ENCODE measurements around the gene TMCO4. TPM values are rescaled to one million over a fixed set of nuclear protein-coding genes. Genes with fewer than 3 reads are reported as not detected.
A peak's percentile ranks its signal among the peaks of the same experiment; 100 is the strongest.

TMCO4 gene
- total RNA-seq, 1 donor from 2014 or later: 5.8 TPM

- DNase-seq: no peak
Observed at GRCh38 chr1:19775317-19775716, 24.4 kb downstream of the TMCO4 start.

- no peak for DNase-seq
Observed at GRCh38 chr1:19774180-19774785, 25.4 kb downstream of the TMCO4 start.

- no peak for DNase-seq
Observed at GRCh38 chr1:19773485-19773884, 26.2 kb downstream of the TMCO4 start.

GRCh38 chr1:19772053-19772452 is 27.7 kb downstream of the TMCO4 start:
- DNase-seq: no peak

- no peak for DNase-seq
Observed at GRCh38 chr1:19771350-19771749, 28.4 kb downstream of the TMCO4 start.

- DNase-seq: no peak
Observed at GRCh38 chr1:19770436-19771190, 29.1 kb downstream of the TMCO4 start.

- DNase-seq: no peak
Observed at GRCh38 chr1:19769211-19769932, 30.3 kb downstream of the TMCO4 start.

- DNase-seq: no peak
Observed at GRCh38 chr1:19768353-19769210, 31.1 kb downstream of the TMCO4 start.

- peak; percentile 3 for DNase-seq
Observed at GRCh38 chr1:19765623-19766022, 34.1 kb downstream of the TMCO4 start.

GRCh38 chr1:19764848-19765247 is 34.9 kb downstream of the TMCO4 start:
- DNase-seq: no peak

- DNase-seq: peak; percentile 13
Observed at GRCh38 chr1:19762175-19762779, 37.4 kb downstream of the TMCO4 start.

GRCh38 chr1:19759740-19760089 is 40.0 kb downstream of the TMCO4 start:
- DNase-seq: no peak

- DNase-seq: no peak
Observed at GRCh38 chr1:19758227-19758830, 41.4 kb downstream of the TMCO4 start.

GRCh38 chr1:19757641-19758040 is 42.1 kb downstream of the TMCO4 start:
- DNase-seq: no peak

GRCh38 chr1:19756480-19756879 is 43.2 kb downstream of the TMCO4 start:
- DNase-seq: no peak

GRCh38 chr1:19754482-19754881 is 45.2 kb downstream of the TMCO4 start:
- DNase-seq: no peak

- DNase-seq: no peak
Observed at GRCh38 chr1:19752083-19752696, 47.5 kb downstream of the TMCO4 start.

GRCh38 chr1:19750882-19751276 is 48.8 kb downstream of the TMCO4 start:
- DNase-seq: no peak

GRCh38 chr1:19750101-19750881 is 49.4 kb downstream of the TMCO4 start:
- no peak for DNase-seq

GRCh38 chr1:19749685-19750084 is 50.0 kb downstream of the TMCO4 start:
- DNase-seq: no peak
